ENCODE results near the gene DOCK10. TPM values are rescaled to one million over a fixed set of nuclear protein-coding genes. Genes with fewer than 3 reads are reported as not detected.

DOCK10 gene
- total and polyA plus RNA-seq, 2 donors (not counting 1 experiment from before 2014, with no cell fraction given), result 20.8 to 26.3 TPM

DNA sequence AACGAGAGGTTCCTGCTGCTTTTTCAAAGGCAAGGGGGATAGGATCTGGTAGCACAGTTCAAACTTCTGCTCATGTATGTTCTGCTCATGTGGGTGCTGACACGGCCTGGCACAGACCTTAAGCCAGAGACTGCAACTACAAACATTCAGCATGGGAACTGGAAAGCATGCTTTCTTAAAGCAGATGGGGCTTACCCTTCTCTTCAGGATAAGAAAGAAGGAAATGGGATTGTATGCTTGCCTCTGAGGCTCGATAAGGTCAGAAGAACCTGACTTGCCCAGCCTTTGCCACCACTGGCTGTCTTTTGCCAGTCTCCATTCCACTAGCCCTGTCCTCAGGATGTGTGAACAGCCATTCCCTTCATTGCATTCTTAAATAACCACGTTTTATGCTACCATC is 10.7 kb downstream of the DOCK10 start:
- Histone ChIP-seq H3K27me3 (ENCODE audit: control insufficient read depth, insufficient read depth, low read length) (no peaks in the 10 kb centered on the region), H3K4me1 (ENCODE audit: control insufficient read depth, extremely low read depth, insufficient read depth, low read length) (no peaks in the 10 kb centered on the region), H3K9me3 (ENCODE audit: control insufficient read depth, insufficient read depth, low read depth, low read length) (no peaks in the 10 kb centered on the region), H3K4me2 (ENCODE audit: extremely low read depth, insufficient read depth, low read length) (no peak overlapping the region), H2AFZ (ENCODE audit: low read length) (no peak overlapping the region), H3K4me3 (replicated peaks in 1 of 4; ENCODE audit: control extremely low read depth in 1 of 4, insufficient read depth in 1 of 4, low read depth in 3 of 4, low read length in 4 of 4) (no peak overlapping the region), H3K9ac (ENCODE audit: insufficient read depth, low read length) (no peak overlapping the region), H3K79me2 (ENCODE audit: control insufficient read depth, insufficient read depth, low read length) (peaks cover 49% of the 10 kb centered on the region), H4K20me1 (ENCODE audit: control insufficient read depth, extremely low read depth, insufficient read depth, low read length) (no peaks in the 10 kb centered on the region), H3K36me3 (ENCODE audit: control insufficient read depth, insufficient read depth, low read length) (no peaks in the 10 kb centered on the region), H3K27ac (ENCODE audit: insufficient read depth, low read length) (no peak overlapping the region)
- no peak for TF ChIP-seq EZH2 (IDR thresholded peaks at IDR 0.05; ENCODE audit: low read length, missing control alignments)
- TF ChIP-seq, protein P1, sequence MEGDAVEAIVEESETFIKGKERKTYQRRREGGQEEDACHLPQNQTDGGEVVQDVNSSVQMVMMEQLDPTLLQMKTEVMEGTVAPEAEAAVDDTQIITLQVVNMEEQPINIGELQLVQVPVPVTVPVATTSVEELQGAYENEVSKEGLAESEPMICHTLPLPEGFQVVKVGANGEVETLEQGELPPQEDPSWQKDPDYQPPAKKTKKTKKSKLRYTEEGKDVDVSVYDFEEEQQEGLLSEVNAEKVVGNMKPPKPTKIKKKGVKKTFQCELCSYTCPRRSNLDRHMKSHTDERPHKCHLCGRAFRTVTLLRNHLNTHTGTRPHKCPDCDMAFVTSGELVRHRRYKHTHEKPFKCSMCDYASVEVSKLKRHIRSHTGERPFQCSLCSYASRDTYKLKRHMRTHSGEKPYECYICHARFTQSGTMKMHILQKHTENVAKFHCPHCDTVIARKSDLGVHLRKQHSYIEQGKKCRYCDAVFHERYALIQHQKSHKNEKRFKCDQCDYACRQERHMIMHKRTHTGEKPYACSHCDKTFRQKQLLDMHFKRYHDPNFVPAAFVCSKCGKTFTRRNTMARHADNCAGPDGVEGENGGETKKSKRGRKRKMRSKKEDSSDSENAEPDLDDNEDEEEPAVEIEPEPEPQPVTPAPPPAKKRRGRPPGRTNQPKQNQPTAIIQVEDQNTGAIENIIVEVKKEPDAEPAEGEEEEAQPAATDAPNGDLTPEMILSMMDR (conservative IDR thresholded peaks at IDR 0.05 in 1 of 2, IDR thresholded peaks at IDR 0.05 in 1 of 2; ENCODE audit: low read depth in 1 of 2, low read length in 2 of 2), result no peak
- no peak for DNase-seq (ENCODE audit: low read depth in 2 of 2)

DNA sequence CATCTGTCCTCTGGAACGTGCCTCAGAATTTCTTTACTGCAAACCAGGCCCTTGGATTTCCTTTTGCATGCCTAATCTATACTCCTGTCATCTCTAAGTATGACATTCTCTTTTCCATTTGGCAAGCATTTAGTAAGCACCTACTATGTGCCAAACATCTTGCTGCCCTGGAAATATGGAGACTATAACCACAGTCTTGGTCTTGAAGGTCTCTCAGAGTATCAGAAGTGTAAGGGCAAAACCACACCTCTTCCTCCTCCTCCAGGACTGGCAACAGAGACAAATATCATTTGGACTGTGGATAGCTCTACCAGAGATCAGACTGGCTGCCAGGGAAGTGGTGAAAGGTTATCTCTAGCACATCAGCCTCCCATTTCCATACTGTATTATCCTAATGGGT is 11.4 kb downstream of the DOCK10 start:
- Histone ChIP-seq H3K79me2 (ENCODE audit: control insufficient read depth, insufficient read depth, low read length) (peaks cover 45% of the 10 kb centered on the region), H3K27me3 (ENCODE audit: control insufficient read depth, insufficient read depth, low read length) (no peaks in the 10 kb centered on the region)

DNA sequence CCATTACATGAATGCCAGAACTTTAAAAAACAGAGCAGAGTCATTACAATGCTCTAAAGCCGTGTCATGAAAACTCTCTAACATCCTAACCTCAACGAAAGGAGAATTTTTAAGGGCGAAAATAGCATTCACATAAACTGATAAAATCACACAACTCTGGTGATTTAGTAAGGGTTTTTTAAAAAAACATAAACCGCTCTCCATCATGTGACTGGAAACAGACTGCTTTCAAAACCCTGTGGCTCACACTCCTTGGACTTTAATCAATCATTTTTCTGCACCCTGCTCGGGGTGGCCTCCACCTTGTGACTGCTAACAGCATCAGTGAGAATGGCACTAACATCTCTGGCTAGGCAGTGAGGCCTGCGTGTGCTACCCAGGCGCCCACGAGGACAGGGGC is 12.1 kb downstream of the DOCK10 start:
- peak in 1 of 2 donors; percentile 14 for DNase-seq (ENCODE audit: low read depth in 2 of 2)
- no peak for TF ChIP-seq EZH2 (IDR thresholded peaks at IDR 0.05; ENCODE audit: low read length, missing control alignments)
- TF ChIP-seq, protein P1 (conservative IDR thresholded peaks at IDR 0.05 in 1 of 2, IDR thresholded peaks at IDR 0.05 in 1 of 2; ENCODE audit: low read depth in 1 of 2, low read length in 2 of 2), result no peak
- Histone ChIP-seq H3K4me3 (replicated peaks in 1 of 4; ENCODE audit: control extremely low read depth in 1 of 4, insufficient read depth in 1 of 4, low read depth in 3 of 4, low read length in 4 of 4) (no peak overlapping the region), H3K9me3 (ENCODE audit: control insufficient read depth, insufficient read depth, low read depth, low read length) (no peaks in the 10 kb centered on the region), H3K4me2 (ENCODE audit: extremely low read depth, insufficient read depth, low read length) (no peak overlapping the region), H3K4me1 (ENCODE audit: control insufficient read depth, extremely low read depth, insufficient read depth, low read length) (peaks cover 4% of the 10 kb centered on the region), H3K27ac (ENCODE audit: insufficient read depth, low read length) (no peak overlapping the region), H3K9ac (ENCODE audit: insufficient read depth, low read length) (no peak overlapping the region), H2AFZ (ENCODE audit: low read length) (no peak overlapping the region), H3K79me2 (ENCODE audit: control insufficient read depth, insufficient read depth, low read length) (peaks cover 42% of the 10 kb centered on the region), H4K20me1 (ENCODE audit: control insufficient read depth, extremely low read depth, insufficient read depth, low read length) (no peaks in the 10 kb centered on the region), H3K36me3 (ENCODE audit: control insufficient read depth, insufficient read depth, low read length) (no peaks in the 10 kb centered on the region), H3K27me3 (ENCODE audit: control insufficient read depth, insufficient read depth, low read length) (no peaks in the 10 kb centered on the region)

More for the DNA sequence above, 11.4 kb downstream of the DOCK10 start:
- Histone ChIP-seq H3K36me3 (ENCODE audit: control insufficient read depth, insufficient read depth, low read length) (no peaks in the 10 kb centered on the region), H2AFZ (ENCODE audit: low read length) (no peak overlapping the region), H3K4me3 (replicated peaks in 1 of 4; ENCODE audit: control extremely low read depth in 1 of 4, insufficient read depth in 1 of 4, low read depth in 3 of 4, low read length in 4 of 4) (no peak overlapping the region), H4K20me1 (ENCODE audit: control insufficient read depth, extremely low read depth, insufficient read depth, low read length) (no peaks in the 10 kb centered on the region), H3K4me1 (ENCODE audit: control insufficient read depth, extremely low read depth, insufficient read depth, low read length) (peaks cover 3% of the 10 kb centered on the region), H3K9ac (ENCODE audit: insufficient read depth, low read length) (no peak overlapping the region), H3K27ac (ENCODE audit: insufficient read depth, low read length) (no peak overlapping the region), H3K9me3 (ENCODE audit: control insufficient read depth, insufficient read depth, low read depth, low read length) (no peaks in the 10 kb centered on the region), H3K4me2 (ENCODE audit: extremely low read depth, insufficient read depth, low read length) (no peak overlapping the region)
- no peak for DNase-seq (ENCODE audit: low read depth in 2 of 2)
- TF ChIP-seq EZH2 (IDR thresholded peaks at IDR 0.05; ENCODE audit: low read length, missing control alignments), result no peak
- TF ChIP-seq, protein P1 (conservative IDR thresholded peaks at IDR 0.05 in 1 of 2, IDR thresholded peaks at IDR 0.05 in 1 of 2; ENCODE audit: low read depth in 1 of 2, low read length in 2 of 2), result no peak
